Measurements from ENCODE around the gene COX8A.

DNA sequence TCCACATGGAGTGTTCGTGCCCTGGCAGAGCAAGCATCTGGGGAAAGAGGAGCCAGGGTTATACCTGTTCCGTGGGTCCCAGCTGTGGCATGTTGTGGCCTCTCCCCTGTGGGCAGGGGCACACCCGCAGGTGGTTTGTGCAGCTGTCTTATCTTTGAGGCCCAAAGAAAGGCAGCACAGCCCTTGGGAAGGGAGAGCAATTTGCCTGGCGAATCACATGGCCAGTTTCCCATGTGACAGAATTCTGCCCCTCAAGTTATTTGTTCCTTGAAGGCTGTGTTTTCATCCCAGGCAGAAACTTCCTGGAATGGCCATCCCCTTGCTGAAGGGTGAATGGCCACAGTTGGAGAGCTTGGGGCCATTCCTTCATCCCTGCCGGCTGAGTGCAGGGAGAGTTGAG is 16.4 kb upstream of the COX8A start:
- TF ChIP-seq, protein P1, sequence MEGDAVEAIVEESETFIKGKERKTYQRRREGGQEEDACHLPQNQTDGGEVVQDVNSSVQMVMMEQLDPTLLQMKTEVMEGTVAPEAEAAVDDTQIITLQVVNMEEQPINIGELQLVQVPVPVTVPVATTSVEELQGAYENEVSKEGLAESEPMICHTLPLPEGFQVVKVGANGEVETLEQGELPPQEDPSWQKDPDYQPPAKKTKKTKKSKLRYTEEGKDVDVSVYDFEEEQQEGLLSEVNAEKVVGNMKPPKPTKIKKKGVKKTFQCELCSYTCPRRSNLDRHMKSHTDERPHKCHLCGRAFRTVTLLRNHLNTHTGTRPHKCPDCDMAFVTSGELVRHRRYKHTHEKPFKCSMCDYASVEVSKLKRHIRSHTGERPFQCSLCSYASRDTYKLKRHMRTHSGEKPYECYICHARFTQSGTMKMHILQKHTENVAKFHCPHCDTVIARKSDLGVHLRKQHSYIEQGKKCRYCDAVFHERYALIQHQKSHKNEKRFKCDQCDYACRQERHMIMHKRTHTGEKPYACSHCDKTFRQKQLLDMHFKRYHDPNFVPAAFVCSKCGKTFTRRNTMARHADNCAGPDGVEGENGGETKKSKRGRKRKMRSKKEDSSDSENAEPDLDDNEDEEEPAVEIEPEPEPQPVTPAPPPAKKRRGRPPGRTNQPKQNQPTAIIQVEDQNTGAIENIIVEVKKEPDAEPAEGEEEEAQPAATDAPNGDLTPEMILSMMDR (IDR thresholded peaks at IDR 0.05; ENCODE audit: insufficient read depth, low read length), result no peak
- TF ChIP-seq POLR2AphosphoS5 (IDR thresholded peaks at IDR 0.05; ENCODE audit: low read depth), result no peak
- TF ChIP-seq, protein P2, sequence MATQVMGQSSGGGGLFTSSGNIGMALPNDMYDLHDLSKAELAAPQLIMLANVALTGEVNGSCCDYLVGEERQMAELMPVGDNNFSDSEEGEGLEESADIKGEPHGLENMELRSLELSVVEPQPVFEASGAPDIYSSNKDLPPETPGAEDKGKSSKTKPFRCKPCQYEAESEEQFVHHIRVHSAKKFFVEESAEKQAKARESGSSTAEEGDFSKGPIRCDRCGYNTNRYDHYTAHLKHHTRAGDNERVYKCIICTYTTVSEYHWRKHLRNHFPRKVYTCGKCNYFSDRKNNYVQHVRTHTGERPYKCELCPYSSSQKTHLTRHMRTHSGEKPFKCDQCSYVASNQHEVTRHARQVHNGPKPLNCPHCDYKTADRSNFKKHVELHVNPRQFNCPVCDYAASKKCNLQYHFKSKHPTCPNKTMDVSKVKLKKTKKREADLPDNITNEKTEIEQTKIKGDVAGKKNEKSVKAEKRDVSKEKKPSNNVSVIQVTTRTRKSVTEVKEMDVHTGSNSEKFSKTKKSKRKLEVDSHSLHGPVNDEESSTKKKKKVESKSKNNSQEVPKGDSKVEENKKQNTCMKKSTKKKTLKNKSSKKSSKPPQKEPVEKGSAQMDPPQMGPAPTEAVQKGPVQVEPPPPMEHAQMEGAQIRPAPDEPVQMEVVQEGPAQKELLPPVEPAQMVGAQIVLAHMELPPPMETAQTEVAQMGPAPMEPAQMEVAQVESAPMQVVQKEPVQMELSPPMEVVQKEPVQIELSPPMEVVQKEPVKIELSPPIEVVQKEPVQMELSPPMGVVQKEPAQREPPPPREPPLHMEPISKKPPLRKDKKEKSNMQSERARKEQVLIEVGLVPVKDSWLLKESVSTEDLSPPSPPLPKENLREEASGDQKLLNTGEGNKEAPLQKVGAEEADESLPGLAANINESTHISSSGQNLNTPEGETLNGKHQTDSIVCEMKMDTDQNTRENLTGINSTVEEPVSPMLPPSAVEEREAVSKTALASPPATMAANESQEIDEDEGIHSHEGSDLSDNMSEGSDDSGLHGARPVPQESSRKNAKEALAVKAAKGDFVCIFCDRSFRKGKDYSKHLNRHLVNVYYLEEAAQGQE (IDR thresholded peaks at IDR 0.05; ENCODE audit: insufficient replicate concordance, low read depth), result no peak

All from HL-60 (cell line).